Measurements from ENCODE around the gene B4GALT6.

Gene B4GALT6

GRCh38 chr18:31718386-31718785 is 34.0 kb upstream of the B4GALT6 start:
- no peaks in the 10 kb centered on the region for H3K9me2 ChIP-seq (replicated peaks; ENCODE audit: low read depth, low read length)
- H3K9ac ChIP-seq (ENCODE audit: low read depth, low read length, poor library complexity, severe bottlenecking): no peak overlapping the region
- no peaks in the 10 kb centered on the region for H3K4me1 ChIP-seq (ENCODE audit: insufficient read depth, low read length, poor library complexity, severe bottlenecking)
- no peaks in the 10 kb centered on the region for H3K27me3 ChIP-seq (ENCODE audit: insufficient read depth, low read length, poor library complexity, severe bottlenecking)
- H3K9me3 ChIP-seq (ENCODE audit: insufficient read depth, low read depth, low read length): 0 out of 2 replicates have a peak, but pooled peaks cover 8% of the 10 kb centered on the region
- no peaks in the 10 kb centered on the region for H3F3A ChIP-seq (ENCODE audit: low read depth)
- no peak overlapping the region for H3K4me3 ChIP-seq (ENCODE audit: low read length, poor library complexity, severe bottlenecking)
- no peak overlapping the region for H3K4me2 ChIP-seq (ENCODE audit: low read depth, low read length, poor library complexity, severe bottlenecking)
- no peak overlapping the region for H2AFZ ChIP-seq (ENCODE audit: low read length)
- no peaks in the 10 kb centered on the region for H3K36me3 ChIP-seq (ENCODE audit: insufficient read depth, low read length)
- TF ChIP-seq EZH2phosphoT487 (IDR thresholded peaks at IDR 0.05; ENCODE audit: borderline replicate concordance) (no peak), CTCF (conservative IDR thresholded peaks at IDR 0.05; ENCODE audit: low read length) (no peak)
- H4K20me1 ChIP-seq (ENCODE audit: insufficient read depth, low read length, poor library complexity, severe bottlenecking): no peaks in the 10 kb centered on the region
- no peaks in the 10 kb centered on the region for H3K79me2 ChIP-seq (ENCODE audit: insufficient read depth, low read length)

DNA sequence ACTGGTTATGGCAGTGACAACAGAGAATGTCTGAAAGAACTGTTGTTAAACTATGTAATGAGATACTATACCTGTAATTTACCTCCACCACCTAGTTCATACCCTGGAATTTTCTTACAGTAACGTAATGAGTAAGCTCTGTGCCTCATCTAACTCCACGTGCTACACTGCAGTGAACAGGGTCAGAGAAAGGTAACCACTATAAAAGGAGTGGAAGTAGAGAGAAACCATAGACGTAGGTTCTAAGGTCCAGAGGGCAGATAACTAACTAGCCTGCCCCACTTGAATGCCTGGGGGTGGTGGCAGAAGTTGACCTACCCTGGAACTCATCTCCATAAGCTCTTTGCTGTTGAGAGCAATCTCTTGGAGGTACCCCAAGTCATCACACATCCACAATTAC is 32.0 kb upstream of the B4GALT6 start:
- H3K79me2 ChIP-seq (ENCODE audit: insufficient read depth, low read length): no peaks in the 10 kb centered on the region
- no peaks in the 10 kb centered on the region for H4K20me1 ChIP-seq (ENCODE audit: insufficient read depth, low read length, poor library complexity, severe bottlenecking)
- no peak for TF ChIP-seq EZH2phosphoT487 (IDR thresholded peaks at IDR 0.05; ENCODE audit: borderline replicate concordance)
- TF ChIP-seq CTCF (conservative IDR thresholded peaks at IDR 0.05; ENCODE audit: low read length): no peak
- no peaks in the 10 kb centered on the region for H3K9me2 ChIP-seq (replicated peaks; ENCODE audit: low read depth, low read length)
- H3K4me1 ChIP-seq (ENCODE audit: insufficient read depth, low read length, poor library complexity, severe bottlenecking): no peaks in the 10 kb centered on the region
- no peaks in the 10 kb centered on the region for H3F3A ChIP-seq (ENCODE audit: low read depth)
- H3K27me3 ChIP-seq (ENCODE audit: insufficient read depth, low read length, poor library complexity, severe bottlenecking): no peaks in the 10 kb centered on the region
- no peak overlapping the region for H3K4me3 ChIP-seq (ENCODE audit: low read length, poor library complexity, severe bottlenecking)
- H3K36me3 ChIP-seq (ENCODE audit: insufficient read depth, low read length): no peaks in the 10 kb centered on the region
- no peak overlapping the region for H3K9ac ChIP-seq (ENCODE audit: low read depth, low read length, poor library complexity, severe bottlenecking)
- 0 out of 2 replicates have a peak, but pooled peaks cover 8% of the 10 kb centered on the region for H3K9me3 ChIP-seq (ENCODE audit: insufficient read depth, low read depth, low read length)
- H2AFZ ChIP-seq (ENCODE audit: low read length): no peak overlapping the region
- no peak overlapping the region for H3K4me2 ChIP-seq (ENCODE audit: low read depth, low read length, poor library complexity, severe bottlenecking)

GRCh38 chr18:31711365-31712172 is 27.2 kb upstream of the B4GALT6 start:
- no peaks in the 10 kb centered on the region for H4K20me1 ChIP-seq (ENCODE audit: insufficient read depth, low read length, poor library complexity, severe bottlenecking)
- H3K4me1 ChIP-seq (ENCODE audit: insufficient read depth, low read length, poor library complexity, severe bottlenecking): no peaks in the 10 kb centered on the region
- no peak for TF ChIP-seq EZH2phosphoT487 (IDR thresholded peaks at IDR 0.05; ENCODE audit: borderline replicate concordance)
- TF ChIP-seq CTCF (conservative IDR thresholded peaks at IDR 0.05; ENCODE audit: low read length): no peak
- no peak overlapping the region for H3K9ac ChIP-seq (ENCODE audit: low read depth, low read length, poor library complexity, severe bottlenecking)
- H3K4me2 ChIP-seq (ENCODE audit: low read depth, low read length, poor library complexity, severe bottlenecking): no peak overlapping the region
- H3K36me3 ChIP-seq (ENCODE audit: insufficient read depth, low read length): no peaks in the 10 kb centered on the region
- no peaks in the 10 kb centered on the region for H3K9me2 ChIP-seq (replicated peaks; ENCODE audit: low read depth, low read length)
- no peak overlapping the region for H3K4me3 ChIP-seq (ENCODE audit: low read length, poor library complexity, severe bottlenecking)
- no peaks in the 10 kb centered on the region for H3K27me3 ChIP-seq (ENCODE audit: insufficient read depth, low read length, poor library complexity, severe bottlenecking)
- H3F3A ChIP-seq (ENCODE audit: low read depth): no peaks in the 10 kb centered on the region
- no peaks in the 10 kb centered on the region for H3K9me3 ChIP-seq (ENCODE audit: insufficient read depth, low read depth, low read length)
- H2AFZ ChIP-seq (ENCODE audit: low read length): no peak overlapping the region
- no peaks in the 10 kb centered on the region for H3K79me2 ChIP-seq (ENCODE audit: insufficient read depth, low read length)
